Stimulated activated CD8-positive, alpha-beta memory T cell treated with anti-CD3 and anti-CD28 coated beads, Interleukin-2, amount 100 ng/mL, for 48 hours (primary cell): ENCODE measurements around the gene KRTAP10-5.

ENCODE experiments used
- DNase-seq, 2 donors: peaks; one replicate each; pipeline ENCODE4 v3.0.0-alpha.2; 2020; ENCODE audit warnings: low read depth in 2 of 2

The KRTAP10-5 gene

DNA sequence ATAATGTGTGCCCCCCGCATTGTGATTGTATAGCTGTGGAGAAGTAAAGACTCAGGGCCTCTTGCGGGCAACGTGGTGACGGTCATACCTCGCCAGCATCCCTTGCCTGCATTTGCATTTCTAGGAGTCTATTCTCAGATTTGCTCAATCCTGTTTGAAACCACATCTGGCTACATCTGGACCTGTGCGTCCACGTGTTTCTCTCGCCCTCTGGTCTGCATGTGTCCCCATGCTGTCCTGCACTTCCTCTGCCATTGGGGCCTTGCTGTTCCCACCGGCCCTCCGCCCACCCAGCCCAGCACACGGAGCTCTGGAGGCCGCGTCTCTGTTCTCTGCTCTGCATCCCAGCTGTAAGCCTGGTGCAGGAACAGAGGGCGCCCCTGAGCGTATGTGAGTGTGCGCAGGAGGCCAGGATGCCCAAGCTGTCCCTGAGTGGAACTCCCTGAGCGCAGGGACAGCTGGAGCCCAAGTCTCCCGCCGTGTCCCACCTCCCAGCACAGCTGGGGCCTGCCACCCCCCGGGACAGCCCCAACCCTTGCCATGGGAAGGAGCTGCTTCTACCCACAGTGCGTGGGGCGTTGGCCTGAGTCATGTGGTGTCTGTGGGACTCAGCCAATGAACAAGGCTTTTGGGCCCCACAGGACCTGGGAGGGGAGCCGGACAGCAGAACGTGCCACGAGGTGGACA lies 30.7 kb downstream of the KRTAP10-5 start:
- no peak for DNase-seq

DNA sequence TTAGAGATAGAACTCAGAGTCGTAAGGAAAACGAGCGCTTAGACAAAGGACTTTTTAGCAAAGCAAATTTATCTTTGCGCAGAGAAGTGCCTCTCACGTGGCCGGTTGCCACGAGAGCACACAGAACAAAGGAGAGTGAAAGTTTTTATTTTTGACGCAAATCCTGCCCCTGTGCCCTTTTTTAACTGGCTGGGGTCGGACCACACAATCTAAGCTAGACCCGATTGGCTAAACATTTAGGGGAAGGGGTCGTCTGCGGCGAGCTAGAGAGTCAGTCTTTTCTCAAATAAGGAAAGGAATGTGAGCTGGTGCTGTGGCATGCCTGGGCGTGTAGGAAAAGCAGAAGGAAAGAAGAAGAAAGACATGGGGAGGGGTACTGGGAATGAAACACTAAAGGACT lies 31.5 kb downstream of the KRTAP10-5 start:
- DNase-seq = no peak

DNA sequence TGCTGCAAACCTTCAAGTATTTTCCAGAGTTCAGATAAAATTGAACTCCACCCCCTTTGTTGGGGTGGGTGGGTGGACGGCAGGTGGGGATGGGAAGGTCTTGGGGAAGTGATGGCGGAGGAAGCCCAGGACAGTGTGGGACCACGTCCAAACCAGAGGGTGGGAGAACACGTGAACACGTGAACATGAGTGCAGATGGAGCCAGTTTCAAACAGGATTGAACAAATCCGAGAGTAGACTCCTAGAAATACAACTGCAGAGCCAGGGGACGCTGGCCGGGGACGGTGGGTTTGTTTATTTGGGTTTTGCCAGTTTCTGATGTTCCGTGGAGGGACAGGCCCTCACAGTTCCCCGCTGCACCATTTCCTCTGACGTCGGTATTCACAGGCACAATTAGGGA lies 32.0 kb downstream of the KRTAP10-5 start:
- DNase-seq = no peak

DNA sequence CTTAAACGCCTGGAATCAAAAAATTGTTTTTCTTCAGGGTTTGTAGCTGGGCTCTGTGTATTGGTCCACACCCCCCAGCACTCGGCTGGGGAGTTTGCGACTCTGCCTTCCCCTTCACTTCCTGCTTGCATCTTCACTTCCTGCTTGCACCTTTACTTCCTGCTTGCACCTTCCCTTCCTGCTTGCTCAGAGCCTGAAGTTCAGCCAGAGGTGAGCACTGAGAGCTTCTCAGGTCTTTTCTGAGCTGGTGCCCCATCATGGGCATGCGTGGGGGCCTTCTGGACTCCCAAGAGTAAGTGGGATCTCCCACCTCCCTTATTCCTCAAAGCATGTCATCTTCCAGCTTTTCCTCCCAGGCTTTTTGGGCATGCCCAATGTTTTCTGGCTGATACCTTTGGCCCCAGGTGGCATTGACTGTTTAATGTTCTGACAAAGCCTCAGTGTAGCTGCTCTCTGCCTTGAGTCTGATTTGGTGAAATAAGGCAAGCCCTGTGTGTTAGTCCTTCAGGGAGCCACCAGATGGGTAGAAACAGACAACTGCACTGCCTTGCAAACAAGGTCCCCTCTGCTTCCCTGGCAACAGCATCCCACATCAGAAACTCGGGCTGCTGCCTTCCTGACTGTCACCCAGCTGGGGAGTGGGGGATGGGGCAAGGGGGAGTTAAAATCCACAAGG lies 32.6 kb downstream of the KRTAP10-5 start:
- DNase-seq = no peak

DNA sequence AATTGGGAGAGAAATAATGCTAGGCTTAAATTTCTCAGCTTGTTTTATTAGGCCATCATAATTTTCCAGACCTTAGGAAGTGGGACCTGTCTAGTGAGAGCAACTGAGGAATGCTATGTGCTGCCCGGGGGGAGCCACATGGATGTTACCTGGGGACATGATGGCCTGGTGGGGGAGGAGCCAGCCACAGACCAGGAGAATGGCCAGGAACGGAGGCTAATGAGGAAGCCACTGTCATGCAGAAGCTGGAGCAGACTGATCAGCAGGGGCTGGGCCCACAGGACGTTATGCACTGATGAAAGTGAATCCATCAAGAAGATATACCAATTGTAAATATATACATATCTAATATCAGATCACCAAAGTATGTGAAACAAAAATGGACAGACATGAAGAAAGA lies 35.8 kb downstream of the KRTAP10-5 start:
- DNase-seq = no peak

DNA sequence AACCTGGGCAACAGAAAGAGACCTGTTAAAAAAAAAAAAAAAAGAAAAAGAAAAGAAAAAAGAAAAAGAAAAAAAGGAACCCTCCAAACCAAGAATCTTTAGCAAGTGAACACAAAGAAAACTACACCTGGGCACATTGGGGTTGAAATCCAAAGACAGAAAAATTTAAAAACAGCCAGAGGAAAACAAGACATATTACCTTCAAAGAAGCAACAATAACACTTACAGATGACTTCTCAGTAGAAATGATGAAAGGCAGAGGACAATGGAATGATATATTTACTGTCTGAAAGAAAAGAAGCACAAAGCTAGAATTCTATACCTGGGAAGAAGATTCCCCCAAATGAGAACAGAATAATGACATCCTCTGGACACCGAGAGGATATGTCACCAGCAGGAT lies 37.7 kb downstream of the KRTAP10-5 start:
- DNase-seq = no peak

DNA sequence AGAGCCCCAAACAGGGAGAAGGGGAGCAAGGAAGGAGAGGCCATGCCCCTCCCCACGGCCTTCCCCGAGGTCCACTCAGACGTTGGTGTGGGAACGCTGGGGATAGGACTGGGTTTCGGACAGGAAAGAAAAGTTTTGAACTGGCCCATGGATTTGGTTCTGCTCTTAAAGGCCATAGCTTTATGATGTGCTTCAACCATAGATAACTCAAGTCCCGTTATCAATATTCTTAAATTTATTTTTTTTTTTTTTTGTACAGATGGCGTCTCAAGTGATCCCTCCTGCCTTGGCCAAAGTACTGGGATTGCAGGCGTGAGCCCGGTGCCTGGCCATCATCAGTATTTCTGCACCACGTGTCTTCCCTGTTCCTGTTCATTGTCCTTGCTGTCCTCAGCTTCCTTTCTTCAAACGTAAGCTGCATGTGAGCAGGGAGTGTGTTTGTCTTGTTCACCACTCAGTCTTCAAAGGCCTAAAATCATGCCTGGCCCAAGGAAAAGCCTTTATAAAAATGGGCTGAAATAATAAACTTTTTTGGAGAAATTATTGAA lies 39.6 kb downstream of the KRTAP10-5 start:
- no peak for DNase-seq

DNA sequence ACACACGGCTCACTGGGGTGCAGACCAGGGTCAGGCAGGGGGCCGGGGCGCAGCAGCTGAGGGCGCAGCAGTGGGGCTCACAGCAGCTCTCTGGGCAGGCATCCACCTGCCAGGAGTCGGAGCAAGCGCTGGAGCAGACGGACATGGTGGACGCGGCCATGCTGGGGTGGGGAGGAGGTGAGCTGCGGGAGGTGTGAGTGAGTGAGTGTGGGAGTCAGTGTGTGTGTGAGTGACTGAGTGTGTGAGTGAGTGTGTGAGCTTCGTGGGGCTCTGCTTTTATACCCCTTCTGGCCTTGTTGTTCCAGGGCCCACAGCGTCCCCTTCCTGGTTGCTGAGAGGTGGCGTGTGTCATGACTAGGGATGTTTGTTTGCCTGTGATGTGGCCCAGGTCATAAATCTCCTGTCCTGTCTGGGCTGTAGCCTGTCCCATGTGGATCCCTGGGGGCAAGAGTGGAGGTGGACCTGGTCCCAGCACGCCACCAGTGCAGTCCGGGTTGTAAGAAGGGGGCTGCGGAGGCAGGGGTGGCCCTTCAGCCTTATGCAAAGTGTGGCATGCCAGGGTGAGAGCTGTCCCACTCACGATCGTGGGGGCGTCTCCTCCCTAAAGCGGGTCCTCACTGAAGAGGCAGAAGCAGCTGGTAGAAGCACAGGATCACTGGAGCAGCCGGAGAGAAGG lies 40.3 kb downstream of the KRTAP10-5 start, which contains the start of gene KRTAP10-1:
KRTAP10-1 (minus strand) TSS at position 205 of the 676 bp plus-strand sequence; CDS start at position 160, 45 bp downstream.
- no peak for DNase-seq

DNA sequence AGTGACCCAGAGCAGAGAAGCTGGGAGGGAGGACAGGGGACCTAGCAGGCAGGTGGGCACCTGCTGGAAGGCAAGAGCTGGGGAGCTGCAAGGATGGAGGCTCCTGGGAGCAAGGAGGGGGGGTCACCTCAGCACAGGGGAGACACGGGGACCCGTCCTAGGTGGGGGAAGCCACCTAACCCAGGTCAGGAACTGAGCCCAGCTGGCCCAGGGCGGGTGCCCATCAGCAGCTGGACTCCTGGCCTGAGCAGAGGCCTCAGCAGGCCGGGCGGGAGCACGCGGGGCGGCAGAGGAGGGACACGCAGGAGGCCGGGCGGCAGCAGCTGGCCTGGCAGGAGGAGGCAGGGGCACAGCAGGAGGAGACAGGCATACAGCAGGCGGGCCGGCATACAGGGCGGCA lies 41.4 kb downstream of the KRTAP10-5 start:
- no peak for DNase-seq

DNA sequence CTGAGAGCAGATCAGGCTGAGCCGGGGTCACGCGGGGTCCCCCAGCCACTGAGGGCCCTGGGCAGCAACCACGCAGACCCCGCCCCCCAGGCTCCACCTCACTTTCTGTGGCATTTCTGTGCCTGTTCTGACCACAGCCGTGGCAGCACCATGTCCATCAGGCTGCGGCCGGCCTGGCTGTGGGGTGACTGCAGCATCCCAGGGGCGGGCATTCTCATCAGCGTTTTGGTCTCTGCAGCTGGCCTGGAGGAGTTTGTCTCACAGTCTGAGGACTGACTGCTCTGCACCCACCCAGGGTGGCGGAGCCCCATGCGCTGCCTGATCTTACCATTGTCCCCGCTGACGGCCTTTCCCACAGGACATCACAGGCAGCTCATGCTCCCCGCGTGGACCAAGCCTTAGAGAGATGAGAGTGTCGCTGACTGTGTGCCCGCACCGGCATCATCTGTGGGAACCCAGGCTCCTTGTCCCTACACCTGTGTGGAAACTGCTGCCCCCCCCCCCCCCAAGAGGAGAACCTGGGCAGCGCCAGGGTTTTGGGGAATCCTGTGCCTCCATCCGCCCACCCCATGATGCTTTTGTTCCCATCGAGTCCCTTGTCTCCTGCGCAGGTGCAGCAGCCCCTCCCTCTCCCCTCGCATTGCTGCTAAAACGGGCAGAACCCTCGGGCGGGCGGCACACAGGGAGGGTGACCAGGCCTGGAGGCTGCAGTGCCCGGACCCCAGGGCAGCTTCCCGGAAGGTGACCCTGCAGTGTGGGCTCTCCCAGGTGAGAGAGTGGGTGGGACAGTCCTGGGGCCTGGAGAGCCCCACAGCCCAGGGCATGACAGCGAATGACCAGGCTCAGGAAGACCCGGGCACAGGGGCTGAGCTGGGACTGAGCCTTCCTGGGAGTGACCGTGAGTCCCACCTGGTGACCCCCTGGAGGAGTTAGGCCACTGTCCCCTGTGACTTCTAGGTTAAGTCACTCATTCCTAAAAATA lies 42.2 kb downstream of the KRTAP10-5 start:
- no peak for DNase-seq

DNA sequence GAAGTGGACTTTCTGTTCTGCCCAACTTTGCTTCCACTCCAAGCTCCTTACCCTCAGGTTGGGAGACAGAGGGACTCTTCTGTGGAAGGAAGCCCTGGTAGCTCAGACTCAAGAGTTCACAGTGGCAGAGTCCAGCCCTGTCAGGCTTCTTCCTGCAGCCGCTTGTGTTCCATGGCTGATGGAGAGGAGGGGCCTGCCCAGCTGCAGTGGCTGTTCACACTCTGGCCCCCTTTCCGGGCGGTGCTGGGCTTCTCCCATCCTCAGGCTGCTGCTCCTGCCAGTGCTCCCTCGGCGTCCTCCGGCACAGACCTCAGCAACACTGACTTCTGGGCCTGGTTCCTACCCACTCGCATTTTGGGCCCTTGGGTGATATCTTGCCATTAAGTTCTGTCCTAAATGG lies 44.4 kb downstream of the KRTAP10-5 start:
- no peak for DNase-seq

DNA sequence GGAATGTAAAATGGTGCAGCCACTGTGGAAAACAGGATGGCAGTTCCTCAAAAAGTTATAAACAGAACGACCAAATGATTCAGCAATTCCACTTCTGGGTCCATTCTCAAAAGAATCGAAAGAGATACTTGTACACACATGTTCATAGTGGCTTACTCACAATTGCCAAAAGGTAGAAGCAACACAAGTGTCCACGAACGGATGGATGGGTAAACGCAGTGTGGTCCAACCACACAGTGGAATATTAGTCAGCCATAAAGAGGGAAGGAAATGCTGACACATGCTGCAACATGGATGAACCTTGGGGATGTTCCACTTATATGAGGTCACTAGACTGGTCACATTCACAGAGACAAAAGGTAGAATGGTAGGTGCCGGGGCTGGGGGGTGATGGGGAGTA lies 45.7 kb downstream of the KRTAP10-5 start:
- no peak for DNase-seq

DNA sequence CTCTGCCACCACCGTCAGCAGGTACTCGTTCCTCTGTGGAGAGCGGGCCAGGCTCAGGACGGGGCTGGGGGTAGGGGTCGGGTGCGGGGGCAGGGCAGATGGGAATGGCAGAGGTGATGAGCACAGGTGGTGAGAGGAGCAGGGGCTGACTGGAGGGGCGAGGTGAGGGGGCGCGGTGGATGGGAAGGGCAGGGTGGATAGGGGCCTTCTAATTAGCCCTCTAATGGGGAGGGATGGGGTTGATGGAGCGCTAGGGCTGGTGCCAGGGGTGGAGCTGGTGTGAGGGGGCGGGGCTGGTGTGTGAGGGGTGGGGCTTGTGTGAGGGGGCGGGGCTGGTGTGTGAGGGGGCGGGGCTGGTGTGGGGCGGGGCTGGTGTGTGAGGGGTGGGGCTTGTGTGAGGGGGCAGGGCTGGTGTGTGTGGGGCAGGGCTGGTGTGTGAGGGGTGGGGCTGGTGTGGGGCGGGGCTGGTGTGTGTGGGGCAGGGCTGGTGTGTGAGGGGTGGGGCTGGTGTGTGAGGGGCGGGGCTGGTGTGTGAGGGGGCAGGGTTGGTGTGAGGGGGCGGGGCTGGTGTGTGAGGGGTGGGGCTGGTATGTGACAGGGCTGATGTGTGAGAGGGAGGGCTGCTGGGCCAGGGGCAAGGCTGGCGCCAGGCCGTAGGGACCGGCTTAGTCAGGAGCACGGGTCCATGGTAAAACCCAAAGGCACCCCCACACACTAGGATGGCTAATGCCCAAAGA lies 46.3 kb downstream of the KRTAP10-5 start:
- no peak for DNase-seq

DNA sequence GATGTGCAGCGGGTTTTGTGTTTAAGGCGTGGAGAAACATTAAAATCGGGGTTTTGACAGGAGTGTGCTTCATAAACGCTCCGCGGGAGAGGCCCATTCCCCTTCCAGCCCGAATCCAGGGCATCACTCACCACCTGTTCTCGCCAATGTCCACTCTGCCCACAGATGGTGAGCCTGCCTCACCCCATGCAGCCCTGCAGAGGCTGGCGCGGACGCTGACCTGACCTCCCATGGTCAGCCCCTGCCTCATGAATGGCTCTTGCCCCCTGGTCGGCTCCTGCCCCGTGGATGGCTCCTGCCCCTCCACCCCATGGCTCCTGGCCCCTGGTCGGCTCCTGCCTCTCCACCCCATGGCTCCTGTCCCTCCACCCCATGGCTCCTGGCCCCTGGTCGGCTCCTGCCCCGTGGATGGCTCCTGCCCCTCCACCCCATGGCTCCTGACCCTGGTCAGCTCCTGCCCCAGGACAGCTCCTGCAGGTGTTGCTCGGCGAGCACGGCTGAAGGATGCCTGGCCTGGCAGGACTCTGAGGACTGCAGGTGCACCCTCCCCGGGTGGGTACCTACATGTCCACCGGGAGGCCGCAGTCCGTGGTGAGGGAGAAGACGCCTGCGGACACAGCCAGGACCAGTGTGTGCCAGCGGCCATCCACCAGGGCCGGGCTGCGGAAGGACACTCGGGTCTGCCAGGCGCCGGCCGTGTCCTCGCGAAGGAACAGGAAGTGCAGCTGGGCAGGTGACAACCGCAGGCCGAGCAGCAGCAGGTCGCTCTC lies 47.1 kb downstream of the KRTAP10-5 start:
- DNase-seq = no peak

DNA sequence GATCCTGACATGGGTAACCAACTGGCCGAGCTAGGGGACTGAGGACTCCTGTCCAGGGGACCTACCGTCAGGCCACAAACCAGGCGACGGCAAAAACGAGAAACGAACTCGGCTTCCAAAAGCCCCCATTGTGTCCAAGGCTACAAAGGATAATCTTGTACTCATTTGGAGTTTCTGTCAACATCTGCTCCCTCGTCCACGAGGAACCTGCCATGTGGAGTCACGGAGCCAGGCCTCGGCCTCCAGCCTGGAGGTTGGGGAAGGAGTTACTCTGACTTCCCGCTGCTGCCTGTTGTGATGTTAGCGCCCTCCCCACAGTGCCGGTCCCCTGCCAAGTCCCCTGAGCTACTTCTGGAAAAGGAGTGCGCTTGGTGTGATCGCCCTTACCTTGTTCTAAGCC lies 47.7 kb downstream of the KRTAP10-5 start:
- no peak for DNase-seq

DNA sequence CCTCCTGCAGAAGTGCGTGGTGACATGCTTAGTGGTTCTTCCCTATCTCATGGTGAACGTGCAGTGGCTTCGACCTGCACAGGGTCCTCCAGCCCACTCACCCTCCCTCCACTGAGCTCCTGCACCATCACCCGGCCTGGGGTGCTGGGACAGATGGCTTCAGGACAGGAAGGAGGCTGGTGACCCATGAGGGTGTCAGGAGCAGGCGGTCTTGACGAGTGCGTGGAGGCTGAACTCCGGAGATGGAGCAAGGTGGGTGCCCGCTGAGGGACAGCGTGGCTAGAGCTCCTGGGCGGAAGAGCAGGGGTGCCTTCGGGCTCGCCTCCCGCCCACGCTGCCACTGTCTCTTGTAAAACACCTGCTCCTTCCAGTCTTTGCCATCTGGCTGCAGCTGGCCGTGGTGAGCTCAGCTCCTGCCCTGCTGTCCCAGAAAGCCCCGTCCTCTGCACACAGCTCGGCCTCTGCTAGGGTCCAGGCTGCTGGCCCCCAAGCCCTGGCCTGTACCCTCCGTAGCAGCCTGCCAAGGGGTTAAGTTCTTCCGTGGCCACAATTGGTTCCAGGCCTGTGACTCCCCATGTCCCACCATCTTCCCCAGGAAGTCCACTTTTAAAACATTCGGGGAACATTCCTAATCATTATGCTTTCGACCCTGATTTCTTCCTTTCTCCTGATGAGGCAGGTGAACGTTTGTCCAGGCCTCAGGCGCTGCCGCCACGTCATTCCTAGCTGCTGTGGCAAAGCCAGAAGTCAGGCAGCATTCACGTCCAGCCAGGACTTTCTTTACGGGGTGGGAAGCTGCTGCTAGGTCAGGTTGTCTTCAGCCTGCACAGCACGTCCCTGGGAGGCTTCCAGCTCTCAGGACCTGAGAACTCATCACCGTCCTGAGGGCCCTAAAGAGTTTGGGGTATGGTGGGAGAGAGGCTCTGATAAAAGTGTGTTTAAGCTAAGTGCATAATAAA lies 48.5 kb downstream of the KRTAP10-5 start:
- DNase-seq = no peak

DNA sequence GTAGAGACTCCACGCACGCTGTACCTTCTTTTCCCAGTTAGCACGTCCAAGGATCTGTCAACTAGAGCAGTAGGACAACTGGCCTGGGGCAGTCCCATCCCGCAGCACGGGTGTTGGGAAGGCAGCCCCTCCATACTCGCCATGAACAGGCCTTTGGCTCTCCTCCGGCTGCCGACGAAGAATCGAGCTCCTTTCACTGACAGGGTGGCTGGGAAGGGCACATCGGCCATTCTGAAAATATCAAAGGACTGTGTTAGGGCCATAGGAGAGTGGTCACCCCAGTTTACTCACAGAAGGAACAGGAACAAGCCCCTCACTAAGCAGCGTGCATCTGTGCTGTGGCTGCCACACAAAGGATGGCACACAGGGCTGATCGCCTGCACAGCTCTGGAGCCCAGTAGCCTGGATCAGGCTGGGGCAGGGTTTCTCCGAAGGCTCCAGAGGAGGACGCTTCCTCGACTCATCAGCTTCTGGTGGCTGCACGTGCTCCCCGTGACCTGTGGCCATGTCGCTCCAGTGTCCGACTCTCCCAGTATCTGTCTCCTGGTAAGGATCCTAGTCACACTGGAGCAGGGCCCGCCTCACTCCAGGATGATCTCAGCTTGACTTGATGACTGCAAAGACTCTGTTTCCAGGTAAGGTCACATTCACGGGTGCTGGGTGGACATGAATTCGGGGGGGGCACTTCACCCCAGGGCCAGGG lies 49.4 kb downstream of the KRTAP10-5 start:
- DNase-seq = no peak

DNA sequence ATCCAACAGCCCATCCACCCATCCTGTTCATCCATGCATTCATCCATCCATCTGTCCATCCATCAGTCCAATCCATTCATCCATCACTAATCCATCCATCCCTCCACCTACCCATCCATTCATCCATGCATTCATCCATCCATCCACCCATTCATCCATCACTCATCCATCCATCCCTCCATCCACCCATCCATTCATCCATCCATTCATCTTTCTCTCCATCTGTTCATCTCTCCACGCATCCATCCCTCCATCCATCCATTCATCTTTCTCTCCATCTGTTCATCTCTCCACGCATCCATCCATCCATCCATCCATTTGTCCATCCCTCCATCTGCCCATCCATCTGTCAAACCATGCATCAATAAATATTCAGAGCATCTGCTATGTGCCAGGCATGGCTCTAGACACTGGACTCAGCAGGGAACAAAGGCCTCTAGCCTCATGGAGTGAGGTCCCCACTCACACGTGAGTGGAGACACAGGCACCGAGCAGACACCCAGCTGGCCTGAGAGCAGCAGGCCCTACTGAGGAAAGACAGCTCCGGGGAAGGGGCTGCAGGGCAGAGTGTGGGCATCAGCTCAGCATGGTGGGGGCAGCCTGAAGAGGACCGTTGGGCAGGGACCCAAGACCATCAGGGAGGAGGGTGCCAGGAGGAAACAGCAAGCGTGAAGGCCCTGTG lies 50.0 kb downstream of the KRTAP10-5 start:
- DNase-seq = no peak
